GM23338 (cell line): ENCODE data around the gene TADA2A. TPM values are rescaled to one million over a fixed set of nuclear protein-coding genes. Genes with fewer than 3 reads are reported as not detected.

ENCODE experiments used
- ATAC-seq: fragments of 200-7000 bp; cut with Tn5 transposase; 3 replicates; pipeline ENCODE4 v1.9.1; 2020
- DNase-seq: peaks from one replicate; pipeline ENCODE4 v3.0.0-alpha.2; 2015; ENCODE audit warnings: low spot score
- H2AFZ ChIP-seq: fragments of 200-600 bp; sonication (generic); 2 replicates; pipeline ENCODE4 v1.8.0; 2016; ENCODE audit warnings: antibody characterized with exemption, mild to moderate bottlenecking, moderate library complexity
- H3F3A ChIP-seq: fragments of 200-600 bp; sonication (generic); replicated peaks from 2 replicates; pipeline ENCODE4 v1.8.0; 2017; ENCODE audit warnings: antibody characterized with exemption, mixed run types, low read depth
- H3K27ac ChIP-seq: fragments of 200-600 bp; sonication (generic); 2 replicates; pipeline ENCODE4 v1.6.1; 2016; ENCODE audit warnings: low read depth
- H3K27me3 ChIP-seq: fragments of 200-600 bp; sonication (generic); 2 replicates; pipeline ENCODE4 v1.8.0; 2016; ENCODE audit warnings: mild to moderate bottlenecking, mixed run types, moderate library complexity; ENCODE audit not compliant: insufficient read depth
- H3K36me3 ChIP-seq: fragments of 200-600 bp; sonication (generic); 2 replicates; pipeline ENCODE4 v1.8.0; 2016; ENCODE audit warnings: mild to moderate bottlenecking; ENCODE audit not compliant: insufficient read depth
- H3K4me1 ChIP-seq: fragments of 200-600 bp; sonication (generic); 2 replicates; pipeline ENCODE4 v1.8.0; 2016; ENCODE audit warnings: mild to moderate bottlenecking, moderate library complexity; ENCODE audit not compliant: insufficient read depth
- H3K4me2 ChIP-seq: fragments of 200-600 bp; sonication (generic); 2 replicates; pipeline ENCODE4 v1.7.1; 2017; ENCODE audit warnings: mixed run types
- H3K4me3 ChIP-seq: fragments of 200-600 bp; sonication (generic); 2 replicates; pipeline ENCODE4 v1.6.1; 2016; ENCODE audit warnings: mixed run types
- H3K79me2 ChIP-seq: fragments of 200-600 bp; sonication (generic); replicated peaks from 2 replicates; pipeline ENCODE4 v1.8.0; 2017; ENCODE audit warnings: mild to moderate bottlenecking; ENCODE audit not compliant: insufficient read depth
- H3K9me2 ChIP-seq: fragments of 200-600 bp; sonication (generic); 2 replicates; pipeline ENCODE4 v1.8.0; 2017; ENCODE audit not compliant: insufficient read depth
- H4K20me1 ChIP-seq: fragments of 200-600 bp; sonication (generic); replicated peaks from 2 replicates; pipeline ENCODE4 v1.8.0; 2017; ENCODE audit warnings: mild to moderate bottlenecking; ENCODE audit not compliant: insufficient read depth
- H3K27ac Mint-ChIP-seq: 2 replicates; pipeline ENCODE4 v1.8.0; 2020; ENCODE audit warnings: inconsistent platforms, mild to moderate bottlenecking, moderate library complexity, mixed read lengths
- H3K27me3 Mint-ChIP-seq: 3 replicates; pipeline ENCODE4 v1.8.0; 2022; ENCODE audit warnings: low read depth, mild to moderate bottlenecking, moderate library complexity, mixed read lengths, inconsistent platforms; ENCODE audit not compliant: insufficient read depth, poor library complexity
- H3K36me3 Mint-ChIP-seq: 3 replicates; pipeline ENCODE4 v1.8.0; 2021; ENCODE audit warnings: low read depth, mild to moderate bottlenecking, inconsistent platforms, moderate library complexity, mixed read lengths
- H3K4me1 Mint-ChIP-seq: 3 replicates; pipeline ENCODE4 v1.8.0; 2020; ENCODE audit warnings: mild to moderate bottlenecking, inconsistent platforms, mixed read lengths
- H3K4me3 Mint-ChIP-seq: 3 replicates; pipeline ENCODE4 v1.8.0; 2021; ENCODE audit warnings: moderate library complexity, mild to moderate bottlenecking, inconsistent platforms, mixed read lengths
- H3K9me3 Mint-ChIP-seq: 3 replicates; pipeline ENCODE4 v1.8.0; 2020; ENCODE audit warnings: moderate library complexity, mild to moderate bottlenecking, inconsistent platforms, mixed read lengths
- CTCF ChIP-seq, 2 experiments: fragments of 200-600 bp in 1 of 2; sonication (generic) in 1 of 2; conservative IDR thresholded peaks; 2 replicates each; pipeline versions ENCODE4 v1.5.1 to v1.6.1; 2016 to 2017; ENCODE audit warnings: antibody characterized with exemption in 2 of 2, low read depth in 2 of 2, mild to moderate bottlenecking in 2 of 2, moderate library complexity in 1 of 2
- EZH2 ChIP-seq: fragments of 200-600 bp; sonication (generic); IDR thresholded peaks from one replicate; pipeline ENCODE4 v1.8.0; 2017; ENCODE audit warnings: antibody characterized with exemption, mild to moderate bottlenecking, low read depth; ENCODE audit not compliant: unreplicated experiment
- JUNB ChIP-seq: IDR thresholded peaks from one replicate; pipeline ENCODE4 v1.6.1; 2016; ENCODE audit warnings: antibody characterized with exemption; ENCODE audit not compliant: unreplicated experiment
- NANOG ChIP-seq: IDR thresholded peaks from 2 replicates; pipeline ENCODE4 v1.6.1; 2016; ENCODE audit warnings: antibody characterized with exemption, borderline replicate concordance
- STAT1 ChIP-seq: IDR thresholded peaks from one replicate; pipeline ENCODE4 v1.6.1; 2016; ENCODE audit warnings: antibody characterized with exemption; ENCODE audit not compliant: unreplicated experiment
- ZNF114 ChIP-seq: fragments of 250-450 bp; sonication (Bioruptor Pico); IDR thresholded peaks from 2 replicates; pipeline ENCODE4 v1.5.0; 2020; ENCODE audit warnings: mild to moderate bottlenecking, moderate library complexity
- ZNF331 ChIP-seq: fragments of 250-450 bp; sonication (Bioruptor Pico); IDR thresholded peaks from 2 replicates; pipeline ENCODE4 v1.5.0; 2020; ENCODE audit warnings: low read depth, mild to moderate bottlenecking, moderate library complexity
- ZNF462 ChIP-seq: fragments of 250-450 bp; sonication (Bioruptor Pico); IDR thresholded peaks from 2 replicates; pipeline ENCODE4 v1.5.0; 2020; ENCODE audit warnings: mild to moderate bottlenecking, moderate library complexity
- polyA plus RNA-seq: library from polyadenylated mRNA; unstranded; fragments of >200 nt; fragmentation: Nextera tagmentation; extraction: Ambion mirVana; gene quantifications from 2 replicates; pipeline ENCODE4 v1.2.1, GENCODE V29; 2016
- total RNA-seq: library from RNA; depleted of rRNA; stranded (reverse); fragments of >200 nt; shearing (Covaris generic); gene quantifications from 2 replicates; pipeline ENCODE4 v1.2.3, GENCODE V29; 2014
- TF ChIP-seq, protein P1 (sequence below): IDR thresholded peaks from 2 replicates; pipeline ENCODE4 v1.6.1; 2016; ENCODE audit warnings: antibody characterized with exemption

TADA2A gene
- total and polyA plus RNA-seq, 2 experiments from 2014 or later, result 14.5 to 17.1 TPM

DNA sequence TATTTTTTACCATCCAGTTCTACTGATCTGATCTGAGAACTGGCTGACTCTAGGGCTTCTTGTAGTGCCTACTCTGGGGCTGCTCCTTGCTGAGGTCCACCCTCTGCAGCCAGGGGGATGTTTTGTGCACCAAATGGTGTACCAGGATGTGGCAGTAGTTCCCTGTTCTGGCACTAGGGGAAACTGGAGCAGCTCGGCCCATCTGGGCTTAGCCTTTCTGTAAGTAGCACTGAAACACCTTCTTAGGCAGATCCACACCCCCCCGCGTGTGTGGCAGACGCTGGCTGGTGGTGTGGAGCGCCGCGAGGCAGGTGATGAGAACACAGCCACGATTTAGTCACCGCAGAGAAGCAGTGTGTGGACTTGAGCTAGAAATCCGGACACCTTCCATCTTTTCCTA lies 100.0 kb downstream of the TADA2A start:
- no peaks in the 10 kb centered on the region for H3K27me3 ChIP-seq
- peaks cover 31% of the 10 kb centered on the region for H3K79me2 ChIP-seq
- peak; percentile 64 for TF ChIP-seq CTCF (conservative IDR thresholded peaks at IDR 0.05; ENCODE audit: low read depth in 2 of 2)
- no peak for TF ChIP-seq EZH2
- H2AFZ ChIP-seq, result no peak overlapping the region
- H3K4me3 ChIP-seq, result no peak overlapping the region
- H3K27ac ChIP-seq, result peak overlapping the region; percentile 72; the same call in 1 of the 2 replicates
- H3K9me3 Mint-ChIP-seq, result no peaks in the 10 kb centered on the region
- peaks cover 16% of the 10 kb centered on the region for H3K4me1 Mint-ChIP-seq
- no peak overlapping the region for H3K4me2 ChIP-seq
- DNase-seq (peak; percentile 91), ATAC-seq (peak; percentile 99)
- H3K36me3 ChIP-seq, result no peaks in the 10 kb centered on the region
- peaks cover 16% of the 10 kb centered on the region; the same call in 1 of the 2 replicates for H3F3A ChIP-seq
- H3K9me2 ChIP-seq, result no peaks in the 10 kb centered on the region
- peaks cover 5% of the 10 kb centered on the region; the same call in 1 of the 2 replicates for H3K4me1 ChIP-seq
- no peak overlapping the region for H3K27ac Mint-ChIP-seq
- no peaks in the 10 kb centered on the region for H3K36me3 Mint-ChIP-seq
- H3K27me3 Mint-ChIP-seq, result peaks cover 2% of the 10 kb centered on the region
- no peaks in the 10 kb centered on the region; the same call in none of the 2 replicates for H4K20me1 ChIP-seq
- no peak overlapping the region for H3K4me3 Mint-ChIP-seq

GRCh38 chr17:37507111-37507510 lies 100.4 kb downstream of the TADA2A start:
- Mint-ChIP-seq H3K27me3 (peaks cover 1% of the 10 kb centered on the region), H3K9me3 (no peaks in the 10 kb centered on the region), H3K4me3 (no peak overlapping the region), H3K4me1 (peaks cover 16% of the 10 kb centered on the region), H3K36me3 (peaks cover 2% of the 10 kb centered on the region; the same call in 1 of the 3 replicates), H3K27ac (peak overlapping the region; percentile 42; the same call in 1 of the 2 replicates)
- Histone ChIP-seq H3K27me3 (no peaks in the 10 kb centered on the region), H3K79me2 (peaks cover 28% of the 10 kb centered on the region), H4K20me1 (no peaks in the 10 kb centered on the region; the same call in none of the 2 replicates), H3F3A (peaks cover 16% of the 10 kb centered on the region; the same call in 1 of the 2 replicates), H3K4me2 (no peak overlapping the region), H3K27ac (peak overlapping the region; percentile 72; the same call in 1 of the 2 replicates), H2AFZ (no peak overlapping the region), H3K4me3 (no peak overlapping the region), H3K9me2 (no peaks in the 10 kb centered on the region), H3K4me1 (peaks cover 5% of the 10 kb centered on the region; the same call in 1 of the 2 replicates), H3K36me3 (no peaks in the 10 kb centered on the region)
- no peak for ATAC-seq
- DNase-seq, result no peak
- TF ChIP-seq CTCF (conservative IDR thresholded peaks at IDR 0.05; ENCODE audit: low read depth in 2 of 2), result no peak
- no peak for TF ChIP-seq EZH2
- TF ChIP-seq ZNF331, result no peak
- no peak for TF ChIP-seq JUNB
- TF ChIP-seq, protein P1, sequence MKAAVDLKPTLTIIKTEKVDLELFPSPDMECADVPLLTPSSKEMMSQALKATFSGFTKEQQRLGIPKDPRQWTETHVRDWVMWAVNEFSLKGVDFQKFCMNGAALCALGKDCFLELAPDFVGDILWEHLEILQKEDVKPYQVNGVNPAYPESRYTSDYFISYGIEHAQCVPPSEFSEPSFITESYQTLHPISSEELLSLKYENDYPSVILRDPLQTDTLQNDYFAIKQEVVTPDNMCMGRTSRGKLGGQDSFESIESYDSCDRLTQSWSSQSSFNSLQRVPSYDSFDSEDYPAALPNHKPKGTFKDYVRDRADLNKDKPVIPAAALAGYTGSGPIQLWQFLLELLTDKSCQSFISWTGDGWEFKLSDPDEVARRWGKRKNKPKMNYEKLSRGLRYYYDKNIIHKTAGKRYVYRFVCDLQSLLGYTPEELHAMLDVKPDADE, result no peak
- no peak for TF ChIP-seq NANOG
- TF ChIP-seq ZNF462 (CRISPR knock-in tag), result no peak
- no peak for TF ChIP-seq ZNF114
- TF ChIP-seq STAT1, result no peak
